HCT116 (cell line): Measurements from ENCODE around the gene CXXC5.

ENCODE experiments used
- CEBPB ChIP-seq: IDR thresholded peaks from 2 replicates; pipeline ENCODE4 v1.6.1; 2012; ENCODE audit warnings: low read depth
- ELF1 ChIP-seq: IDR thresholded peaks from 2 replicates; pipeline ENCODE4 v1.6.1; 2012; ENCODE audit warnings: low read depth, borderline replicate concordance
- EZH2 ChIP-seq: fragments of 200-600 bp; sonication (generic); IDR thresholded peaks from 2 replicates; pipeline ENCODE4 v1.6.1; 2017; ENCODE audit warnings: antibody characterized with exemption, mixed run types
- POLR2A ChIP-seq: IDR thresholded peaks from 2 replicates; pipeline ENCODE4 v1.7.0; 2011; ENCODE audit warnings: borderline replicate concordance; ENCODE audit not compliant: insufficient read depth, insufficient read length; ENCODE audit errors: extremely low read depth
- POLR2AphosphoS5 ChIP-seq: IDR thresholded peaks from 2 replicates; pipeline ENCODE4 v1.6.1; 2011; ENCODE audit warnings: mild to moderate bottlenecking, low read depth, low read length, moderate library complexity
- RAD21 ChIP-seq: IDR thresholded peaks from 2 replicates; pipeline ENCODE4 v1.6.1; 2012; ENCODE audit warnings: low read depth, mild to moderate bottlenecking
- SP1 ChIP-seq: IDR thresholded peaks from 2 replicates; pipeline ENCODE4 v1.6.1; 2012; ENCODE audit warnings: low read depth
- YY1 ChIP-seq: IDR thresholded peaks from 2 replicates; pipeline ENCODE4 v1.6.1; 2011; ENCODE audit warnings: low read length, low read depth, moderate library complexity, mild to moderate bottlenecking; ENCODE audit not compliant: insufficient replicate concordance; ENCODE audit errors: extremely low read depth
- ZNF274 ChIP-seq: fragments of 200-500 bp; sonication (Bioruptor generic); IDR thresholded peaks from 2 replicates; pipeline ENCODE4 v1.6.1; 2014; ENCODE audit warnings: mild to moderate bottlenecking, low read depth, low read length, inconsistent platforms
- TF ChIP-seq, protein P1 (sequence below), 3 experiments: fragments of 200-600 bp in 1 of 3; sonication (generic) in 1 of 3; IDR thresholded peaks in 2 of 3; conservative IDR thresholded peaks in 1 of 3; 2 replicates each; pipeline ENCODE4 v1.5.1; 2012 to 2017; ENCODE audit warnings: low read depth in 2 of 3, low read length in 2 of 3, antibody characterized with exemption in 1 of 3, borderline replicate concordance in 1 of 3, control low read depth in 1 of 3, mild to moderate bottlenecking in 1 of 3, mixed read lengths in 1 of 3, mixed run types in 1 of 3, moderate library complexity in 1 of 3; ENCODE audit not compliant: insufficient read depth in 1 of 3
- TF ChIP-seq, protein P2 (sequence below): IDR thresholded peaks from 2 replicates; pipeline ENCODE4 v1.6.1; 2012; ENCODE audit warnings: low read depth
- TF ChIP-seq, protein P3 (sequence below): IDR thresholded peaks from 2 replicates; pipeline ENCODE4 v1.6.1; 2011; ENCODE audit warnings: mild to moderate bottlenecking, low read length, moderate library complexity; ENCODE audit not compliant: insufficient replicate concordance; ENCODE audit errors: extremely low read depth

- TF ChIP-seq, protein P1, sequence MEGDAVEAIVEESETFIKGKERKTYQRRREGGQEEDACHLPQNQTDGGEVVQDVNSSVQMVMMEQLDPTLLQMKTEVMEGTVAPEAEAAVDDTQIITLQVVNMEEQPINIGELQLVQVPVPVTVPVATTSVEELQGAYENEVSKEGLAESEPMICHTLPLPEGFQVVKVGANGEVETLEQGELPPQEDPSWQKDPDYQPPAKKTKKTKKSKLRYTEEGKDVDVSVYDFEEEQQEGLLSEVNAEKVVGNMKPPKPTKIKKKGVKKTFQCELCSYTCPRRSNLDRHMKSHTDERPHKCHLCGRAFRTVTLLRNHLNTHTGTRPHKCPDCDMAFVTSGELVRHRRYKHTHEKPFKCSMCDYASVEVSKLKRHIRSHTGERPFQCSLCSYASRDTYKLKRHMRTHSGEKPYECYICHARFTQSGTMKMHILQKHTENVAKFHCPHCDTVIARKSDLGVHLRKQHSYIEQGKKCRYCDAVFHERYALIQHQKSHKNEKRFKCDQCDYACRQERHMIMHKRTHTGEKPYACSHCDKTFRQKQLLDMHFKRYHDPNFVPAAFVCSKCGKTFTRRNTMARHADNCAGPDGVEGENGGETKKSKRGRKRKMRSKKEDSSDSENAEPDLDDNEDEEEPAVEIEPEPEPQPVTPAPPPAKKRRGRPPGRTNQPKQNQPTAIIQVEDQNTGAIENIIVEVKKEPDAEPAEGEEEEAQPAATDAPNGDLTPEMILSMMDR (IDR thresholded peaks at IDR 0.05 in 2 of 3, conservative IDR thresholded peaks at IDR 0.05 in 1 of 3; ENCODE audit: borderline replicate concordance in 1 of 3, insufficient read depth in 1 of 3, low read depth in 2 of 3, low read length in 2 of 3) = no peak
- TF ChIP-seq EZH2 = no peak
- TF ChIP-seq POLR2A = no peak
- TF ChIP-seq, protein P2, sequence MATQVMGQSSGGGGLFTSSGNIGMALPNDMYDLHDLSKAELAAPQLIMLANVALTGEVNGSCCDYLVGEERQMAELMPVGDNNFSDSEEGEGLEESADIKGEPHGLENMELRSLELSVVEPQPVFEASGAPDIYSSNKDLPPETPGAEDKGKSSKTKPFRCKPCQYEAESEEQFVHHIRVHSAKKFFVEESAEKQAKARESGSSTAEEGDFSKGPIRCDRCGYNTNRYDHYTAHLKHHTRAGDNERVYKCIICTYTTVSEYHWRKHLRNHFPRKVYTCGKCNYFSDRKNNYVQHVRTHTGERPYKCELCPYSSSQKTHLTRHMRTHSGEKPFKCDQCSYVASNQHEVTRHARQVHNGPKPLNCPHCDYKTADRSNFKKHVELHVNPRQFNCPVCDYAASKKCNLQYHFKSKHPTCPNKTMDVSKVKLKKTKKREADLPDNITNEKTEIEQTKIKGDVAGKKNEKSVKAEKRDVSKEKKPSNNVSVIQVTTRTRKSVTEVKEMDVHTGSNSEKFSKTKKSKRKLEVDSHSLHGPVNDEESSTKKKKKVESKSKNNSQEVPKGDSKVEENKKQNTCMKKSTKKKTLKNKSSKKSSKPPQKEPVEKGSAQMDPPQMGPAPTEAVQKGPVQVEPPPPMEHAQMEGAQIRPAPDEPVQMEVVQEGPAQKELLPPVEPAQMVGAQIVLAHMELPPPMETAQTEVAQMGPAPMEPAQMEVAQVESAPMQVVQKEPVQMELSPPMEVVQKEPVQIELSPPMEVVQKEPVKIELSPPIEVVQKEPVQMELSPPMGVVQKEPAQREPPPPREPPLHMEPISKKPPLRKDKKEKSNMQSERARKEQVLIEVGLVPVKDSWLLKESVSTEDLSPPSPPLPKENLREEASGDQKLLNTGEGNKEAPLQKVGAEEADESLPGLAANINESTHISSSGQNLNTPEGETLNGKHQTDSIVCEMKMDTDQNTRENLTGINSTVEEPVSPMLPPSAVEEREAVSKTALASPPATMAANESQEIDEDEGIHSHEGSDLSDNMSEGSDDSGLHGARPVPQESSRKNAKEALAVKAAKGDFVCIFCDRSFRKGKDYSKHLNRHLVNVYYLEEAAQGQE = no peak
- no peak for TF ChIP-seq POLR2AphosphoS5
- TF ChIP-seq YY1 = no peak
- no peak for TF ChIP-seq CEBPB
- no peak for TF ChIP-seq ZNF274
- no peak for TF ChIP-seq ELF1
- TF ChIP-seq SP1 = no peak
- TF ChIP-seq, protein P3, sequence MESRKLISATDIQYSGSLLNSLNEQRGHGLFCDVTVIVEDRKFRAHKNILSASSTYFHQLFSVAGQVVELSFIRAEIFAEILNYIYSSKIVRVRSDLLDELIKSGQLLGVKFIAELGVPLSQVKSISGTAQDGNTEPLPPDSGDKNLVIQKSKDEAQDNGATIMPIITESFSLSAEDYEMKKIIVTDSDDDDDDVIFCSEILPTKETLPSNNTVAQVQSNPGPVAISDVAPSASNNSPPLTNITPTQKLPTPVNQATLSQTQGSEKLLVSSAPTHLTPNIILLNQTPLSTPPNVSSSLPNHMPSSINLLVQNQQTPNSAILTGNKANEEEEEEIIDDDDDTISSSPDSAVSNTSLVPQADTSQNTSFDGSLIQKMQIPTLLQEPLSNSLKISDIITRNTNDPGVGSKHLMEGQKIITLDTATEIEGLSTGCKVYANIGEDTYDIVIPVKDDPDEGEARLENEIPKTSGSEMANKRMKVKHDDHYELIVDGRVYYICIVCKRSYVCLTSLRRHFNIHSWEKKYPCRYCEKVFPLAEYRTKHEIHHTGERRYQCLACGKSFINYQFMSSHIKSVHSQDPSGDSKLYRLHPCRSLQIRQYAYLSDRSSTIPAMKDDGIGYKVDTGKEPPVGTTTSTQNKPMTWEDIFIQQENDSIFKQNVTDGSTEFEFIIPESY = no peak
- TF ChIP-seq RAD21 = no peak
Observed at GRCh38 chr5:139634028-139634325, 14.2 kb upstream of the CXXC5 start.
